Parathyroid adenoma (tissue), 2 donors: Measurements from ENCODE around the gene RBMS3.
"Not testable (repeated sequence)": the region's sequence is repeated elsewhere in the genome, so short reads cannot be mapped to it uniquely, and the experiment has no call there.

Source experiments
- H2AFZ ChIP-seq: fragments of 300-600 bp; sonication (generic); one replicate; pipeline ENCODE4 v1.7.0; 2017; ENCODE audit warnings: antibody characterized with exemption, mild to moderate bottlenecking
- H3K27ac ChIP-seq: fragments of 300-600 bp; sonication (generic); one replicate; pipeline ENCODE4 v1.7.0; 2017
- H3K27me3 ChIP-seq: fragments of 300-600 bp; sonication (generic); one replicate; pipeline ENCODE4 v1.7.0; 2017; ENCODE audit warnings: low read length; ENCODE audit not compliant: control insufficient read depth, insufficient read depth
- H3K36me3 ChIP-seq: fragments of 300-600 bp; sonication (generic); one replicate; pipeline ENCODE4 v1.7.0; 2017; ENCODE audit warnings: low read length; ENCODE audit not compliant: control insufficient read depth, insufficient read depth
- H3K4me1 ChIP-seq: fragments of 300-600 bp; sonication (generic); one replicate; pipeline ENCODE4 v1.7.0; 2017; ENCODE audit warnings: control low read depth
- H3K4me2 ChIP-seq: fragments of 300-600 bp; sonication (generic); one replicate; pipeline ENCODE4 v1.7.0; 2017; ENCODE audit warnings: low read length
- H3K4me3 ChIP-seq: fragments of 300-600 bp; sonication (generic); one replicate; pipeline ENCODE4 v1.7.0; 2017; ENCODE audit warnings: low read depth, low read length
- H3K79me2 ChIP-seq: fragments of 300-600 bp; sonication (generic); one replicate; pipeline ENCODE4 v1.7.0; 2017; ENCODE audit warnings: control low read depth
- H3K9ac ChIP-seq: fragments of 300-600 bp; sonication (generic); one replicate; pipeline ENCODE4 v1.7.0; 2017; ENCODE audit warnings: mild to moderate bottlenecking
- H3K9me3 ChIP-seq: fragments of 300-600 bp; sonication (generic); one replicate; pipeline ENCODE4 v1.7.0; 2017; ENCODE audit warnings: low read length; ENCODE audit not compliant: control insufficient read depth
- CTCF ChIP-seq: fragments of 300-600 bp; sonication (generic); IDR thresholded peaks from one replicate; pipeline ENCODE4 v1.7.0; 2017; ENCODE audit warnings: antibody characterized with exemption, mild to moderate bottlenecking
- donor health status: primary hyperparathyroidism.

The RBMS3 gene

DNA sequence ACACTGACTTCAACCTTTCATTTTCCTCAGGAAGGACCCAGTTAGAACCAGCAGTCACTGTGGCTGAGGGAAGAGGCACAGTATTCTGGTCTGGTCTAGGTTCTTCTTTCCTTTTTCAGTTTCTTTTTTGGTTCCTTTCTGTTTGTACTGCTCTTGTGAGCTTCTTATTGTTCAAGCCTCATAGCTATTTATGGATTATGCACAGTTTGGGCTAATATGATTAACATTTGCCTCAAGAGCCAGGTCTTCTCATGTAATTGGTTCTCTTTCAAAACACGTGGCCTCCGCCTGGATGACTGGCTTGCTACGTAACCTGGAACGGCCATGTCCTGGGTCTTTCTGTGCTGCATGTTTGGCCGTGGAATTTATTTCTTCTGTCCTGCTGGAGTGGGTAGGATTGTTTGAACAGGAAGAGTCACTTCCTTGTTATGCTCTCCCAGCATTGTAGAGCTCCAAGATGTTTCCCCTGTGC is 43.3 kb downstream of the RBMS3 start:
- Histone ChIP-seq H3K9ac (no peak overlapping the region), H3K4me2 (no peak overlapping the region), H3K4me1 (no peaks in the 10 kb centered on the region), H3K9me3 (no peaks in the 10 kb centered on the region), H2AFZ (no peak overlapping the region), H3K36me3 (no peaks in the 10 kb centered on the region), H3K27me3 (no peaks in the 10 kb centered on the region), H3K4me3 (no peak overlapping the region), H3K27ac (no peak overlapping the region), H3K79me2 (no peaks in the 10 kb centered on the region)
- TF ChIP-seq CTCF, result no peak

GRCh38 chr3:29326540-29326939 is 45.7 kb downstream of the RBMS3 start:
- not testable (repeated sequence) for H3K9ac ChIP-seq, H3K9me3 ChIP-seq, H3K4me2 ChIP-seq, H3K4me3 ChIP-seq, H3K27ac ChIP-seq, H3K27me3 ChIP-seq, H3K79me2 ChIP-seq, H3K4me1 ChIP-seq, H2AFZ ChIP-seq, H3K36me3 ChIP-seq

DNA sequence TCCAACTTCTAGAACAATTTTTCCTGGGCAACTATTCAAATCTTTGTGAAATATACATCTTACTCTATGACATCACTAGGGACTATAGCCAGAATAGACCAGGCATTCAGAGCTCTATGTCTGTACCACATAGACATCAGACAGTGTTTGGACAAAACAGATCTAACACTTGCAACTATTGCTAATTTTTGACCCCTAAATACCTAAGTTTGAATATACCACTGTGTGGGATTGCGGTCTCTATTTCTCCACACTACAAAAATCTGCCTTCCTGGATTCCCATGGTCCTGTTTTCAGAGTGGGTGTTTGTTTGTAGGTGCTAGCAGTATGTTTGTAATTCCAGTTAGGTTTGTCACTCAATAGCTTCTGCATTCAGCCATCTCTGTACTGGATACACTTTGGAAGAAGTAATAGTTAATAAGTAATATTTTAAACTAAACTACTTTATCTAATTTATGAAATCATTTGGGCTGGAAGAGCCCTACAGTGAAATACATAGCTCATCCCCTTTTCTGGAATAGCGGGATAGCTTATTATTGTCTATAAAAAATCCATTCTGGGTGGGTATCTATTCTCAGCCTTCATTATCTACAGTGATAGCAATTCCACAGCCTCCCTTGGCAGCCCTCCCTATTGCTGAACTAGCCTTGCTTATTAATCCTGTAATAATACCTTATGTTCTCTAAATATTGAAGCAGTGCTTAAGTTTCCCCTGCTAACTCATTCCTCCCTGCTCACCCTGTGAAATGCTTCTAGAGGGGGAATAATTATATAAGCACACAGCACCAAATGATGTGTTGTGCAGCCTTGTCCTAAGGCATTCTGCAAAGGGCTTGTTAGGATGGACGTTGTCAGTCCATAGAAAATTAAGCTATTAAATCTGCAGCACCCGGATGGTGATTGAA is 49.4 kb downstream of the RBMS3 start:
- H3K9ac ChIP-seq, result no peak overlapping the region
- no peak overlapping the region for H3K4me2 ChIP-seq
- no peak overlapping the region for H3K4me3 ChIP-seq
- peaks cover 3% of the 10 kb centered on the region for H3K4me1 ChIP-seq
- no peak overlapping the region for H2AFZ ChIP-seq
- no peaks in the 10 kb centered on the region for H3K79me2 ChIP-seq
- H3K9me3 ChIP-seq, result no peaks in the 10 kb centered on the region
- H3K27me3 ChIP-seq, result no peaks in the 10 kb centered on the region
- no peak for TF ChIP-seq CTCF
- no peak overlapping the region for H3K27ac ChIP-seq
- H3K36me3 ChIP-seq, result no peaks in the 10 kb centered on the region

GRCh38 chr3:29331035-29331434 is 50.2 kb downstream of the RBMS3 start:
- H3K79me2 ChIP-seq, result no peaks in the 10 kb centered on the region
- no peak overlapping the region for H3K4me2 ChIP-seq
- no peak overlapping the region for H3K27ac ChIP-seq
- H3K4me3 ChIP-seq, result no peak overlapping the region
- H3K4me1 ChIP-seq, result peaks cover 3% of the 10 kb centered on the region
- H3K9me3 ChIP-seq, result no peaks in the 10 kb centered on the region
- H2AFZ ChIP-seq, result no peak overlapping the region
- no peak for TF ChIP-seq CTCF
- H3K9ac ChIP-seq, result no peak overlapping the region
- H3K27me3 ChIP-seq, result no peaks in the 10 kb centered on the region
- H3K36me3 ChIP-seq, result no peaks in the 10 kb centered on the region

DNA sequence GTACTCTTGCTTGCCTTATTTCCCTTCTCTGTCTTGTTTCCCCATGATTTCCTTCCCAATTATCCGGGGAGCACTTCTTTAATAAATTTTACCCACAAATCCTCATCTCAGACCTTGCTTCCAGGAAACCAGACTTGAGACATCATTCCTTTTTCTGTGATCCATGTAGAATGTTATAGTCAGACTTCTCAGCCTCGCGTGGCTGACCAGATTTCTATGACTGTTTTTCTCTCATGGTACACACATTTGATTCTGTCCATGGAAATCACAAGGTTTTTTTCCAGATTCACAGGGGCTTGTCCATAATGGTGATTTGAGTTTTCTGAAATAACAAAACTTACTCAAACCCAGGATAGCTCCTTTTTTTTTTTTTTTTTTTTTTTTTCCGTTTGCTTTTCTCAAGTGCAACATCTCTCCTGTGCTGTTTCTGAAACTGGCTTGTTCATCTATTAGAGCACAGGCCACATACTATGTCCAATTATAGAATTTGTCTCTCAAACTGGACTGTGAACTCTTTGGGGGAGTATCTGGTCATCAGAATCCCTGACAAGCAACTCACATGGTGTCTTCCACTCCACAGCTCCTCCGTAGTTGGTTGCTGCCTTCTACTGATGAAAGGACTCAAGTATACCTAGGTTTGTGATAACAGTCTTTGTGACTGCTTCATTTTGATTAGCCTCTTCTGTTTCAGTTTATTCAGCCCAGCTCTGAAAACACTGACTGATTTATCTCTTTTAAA is 50.8 kb downstream of the RBMS3 start:
- no peak overlapping the region for H3K4me2 ChIP-seq
- H3K27ac ChIP-seq, result no peak overlapping the region
- H3K4me3 ChIP-seq, result no peak overlapping the region
- no peak for TF ChIP-seq CTCF
- H3K79me2 ChIP-seq, result no peaks in the 10 kb centered on the region
- no peaks in the 10 kb centered on the region for H3K27me3 ChIP-seq
- H2AFZ ChIP-seq, result no peak overlapping the region
- no peaks in the 10 kb centered on the region for H3K9me3 ChIP-seq
- H3K4me1 ChIP-seq, result peaks cover 3% of the 10 kb centered on the region
- no peaks in the 10 kb centered on the region for H3K36me3 ChIP-seq
- H3K9ac ChIP-seq, result no peak overlapping the region
